Umbilical cord (tissue), 2 donors: ENCODE measurements around the gene HEATR5A. TPM values are rescaled to one million over a fixed set of nuclear protein-coding genes. Genes with fewer than 3 reads are reported as not detected.
A peak's percentile ranks its signal among the peaks of the same experiment; 100 is the strongest.
"Not testable (repeated sequence)": the region's sequence is repeated elsewhere in the genome, so short reads cannot be mapped to it uniquely, and the experiment has no call there.

Experiments used
- DNase-seq: peaks from one replicate; pipeline ENCODE4 v3.0.0-alpha.2; 2015; ENCODE audit warnings: low spot score
- total RNA-seq: library from RNA; depleted of rRNA; stranded (reverse); fragments of >200 nt; gene quantifications from one replicate; pipeline ENCODE4 v1.2.3, GENCODE V29; 2014; ENCODE audit warnings: low replicate concordance; ENCODE audit not compliant: insufficient read depth

The HEATR5A gene
- total RNA-seq, result 55.6 TPM

DNA sequence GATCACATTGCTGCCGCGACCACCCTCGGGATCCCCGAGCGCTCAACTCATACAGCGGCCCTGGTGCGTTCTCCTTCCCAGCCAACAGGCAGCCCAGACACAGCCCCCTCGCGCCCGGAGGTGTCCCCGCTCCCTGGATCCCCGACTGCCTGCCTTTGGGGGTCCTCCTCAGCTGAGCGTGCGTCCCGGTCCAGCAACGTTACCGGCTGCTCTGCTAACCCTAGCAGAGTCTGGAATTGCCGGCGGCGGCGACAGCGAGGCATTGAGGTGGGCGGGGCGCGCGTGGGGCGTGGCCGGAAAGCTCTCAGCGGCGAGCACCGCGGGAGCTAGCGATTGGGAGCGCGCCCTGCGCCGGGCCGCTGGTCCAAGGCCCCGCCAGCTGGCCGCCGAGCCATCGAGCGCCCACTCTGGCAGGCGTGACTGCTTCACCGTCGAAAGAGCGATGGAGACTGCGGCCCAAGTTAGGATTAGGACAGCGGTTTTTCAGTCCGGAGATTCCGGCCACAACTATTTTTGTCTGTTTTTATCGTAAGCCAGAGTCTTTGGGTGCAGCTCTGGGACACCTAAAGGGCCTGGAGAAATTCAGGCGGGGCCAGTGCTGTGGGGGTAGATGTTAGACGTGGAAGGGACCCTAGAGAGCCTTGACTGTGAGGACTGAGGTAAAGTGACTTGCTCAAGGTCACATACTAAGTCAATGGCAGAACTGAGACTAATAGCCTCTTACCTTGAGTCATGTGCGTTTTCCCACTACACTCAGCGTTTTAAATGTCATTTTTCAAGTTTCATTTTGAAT is at the start of gene HEATR5A:
Gene HEATR5A (minus strand): TSS at position 232 of the 793 bp plus-strand sequence. CDS start 17,575 bp downstream, outside the sequence.
- DNase-seq, result peak; percentile 96

GRCh38 chr14:31466554-31466953 is 46.2 kb upstream of the HEATR5A start:
- DNase-seq, result no peak

DNA sequence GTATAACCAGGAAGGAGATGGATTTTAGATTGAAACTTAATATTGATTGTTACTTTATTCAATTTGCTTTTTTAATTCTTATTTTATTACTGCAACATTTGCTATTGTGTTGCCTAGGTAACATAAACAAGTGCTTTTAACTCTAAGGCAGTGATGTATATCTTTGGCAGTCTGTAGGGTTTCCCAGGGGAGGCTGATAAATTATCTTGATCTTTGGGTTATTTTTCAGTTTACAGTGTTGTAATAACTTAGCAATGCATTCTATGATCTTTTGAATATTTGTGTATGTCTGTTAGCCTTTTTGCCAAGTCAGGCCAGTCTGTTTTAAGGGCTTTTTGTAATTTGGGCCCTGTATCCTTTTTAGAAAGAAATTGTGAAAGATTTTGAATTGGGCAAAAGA is 44.8 kb upstream of the HEATR5A start:
- DNase-seq, result peak; percentile 68

DNA sequence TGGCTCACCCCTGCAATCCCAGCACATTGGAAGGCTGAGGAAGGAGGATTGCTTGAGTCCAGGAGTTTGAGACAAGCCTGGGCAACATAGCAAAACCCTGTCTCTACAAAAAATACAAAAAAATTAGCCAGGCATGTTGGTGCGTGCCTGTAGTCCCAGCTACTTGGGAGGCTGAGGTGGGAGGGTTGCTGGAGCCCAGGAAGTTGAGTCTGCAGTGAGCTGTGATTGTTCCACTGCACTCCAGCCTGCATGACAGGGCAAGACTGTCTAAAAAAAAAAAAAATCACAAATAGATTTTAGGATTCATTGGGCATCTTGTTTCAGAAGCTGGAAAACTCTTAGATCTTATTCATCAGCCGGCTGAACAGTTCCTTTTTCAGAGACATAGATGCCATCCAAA is 42.1 kb upstream of the HEATR5A start:
- not testable (repeated sequence) for DNase-seq

DNA sequence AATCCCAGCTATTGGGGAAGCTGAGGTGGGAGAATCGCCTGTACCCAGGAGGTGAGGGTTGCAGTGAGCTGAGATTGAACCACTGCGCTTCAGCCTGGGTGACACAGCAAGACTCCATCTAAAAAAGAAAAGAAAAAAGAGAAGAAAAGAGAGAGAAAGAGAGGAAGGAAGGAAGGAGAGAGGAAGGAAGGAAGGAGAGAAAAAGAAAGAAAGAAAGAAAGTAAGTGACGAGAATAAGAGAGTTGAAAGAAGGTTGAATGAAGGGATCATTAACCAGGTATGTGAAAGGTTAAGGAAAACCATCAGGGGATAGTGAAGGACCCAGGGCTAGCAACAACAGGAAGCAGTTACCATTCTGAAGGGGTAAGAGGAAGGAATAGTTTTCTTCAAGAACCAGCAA is 41.2 kb upstream of the HEATR5A start:
- DNase-seq, result no peak

GRCh38 chr14:31457665-31458659 is 37.6 kb upstream of the HEATR5A start:
- DNase-seq, result no peak

GRCh38 chr14:31456841-31457664 is 36.7 kb upstream of the HEATR5A start, which contains the start of gene DTD2:
TSS of gene DTD2 (minus strand) at chr14:31457506. CDS start at chr14:31457393, 113 bp downstream.
- peak; percentile 98 for DNase-seq

- peak; percentile 42 for DNase-seq
Observed at GRCh38 chr14:31449971-31450610, 29.7 kb upstream of the HEATR5A start.

- no peak for DNase-seq
Observed at GRCh38 chr14:31449136-31449535, 28.8 kb upstream of the HEATR5A start.

DNA sequence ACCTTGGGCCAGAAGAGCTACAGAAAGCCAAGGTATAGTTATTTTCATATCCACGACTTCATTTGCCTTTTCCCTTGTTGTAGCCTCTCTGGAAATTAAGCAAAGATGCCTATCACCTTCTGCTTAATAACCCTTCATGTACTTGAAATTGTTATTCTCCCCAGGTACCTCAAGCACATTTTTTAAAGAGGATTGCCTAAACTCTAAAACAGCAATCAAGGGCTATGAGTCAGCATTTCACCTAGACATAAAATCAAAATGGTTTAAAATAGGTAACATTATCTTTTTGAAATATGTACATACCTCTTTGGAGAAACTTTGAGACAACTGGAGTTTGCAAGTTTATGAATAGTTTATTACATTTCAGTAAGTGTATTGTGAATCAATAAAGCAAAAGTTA is 25.4 kb upstream of the HEATR5A start:
- no peak for DNase-seq

DNA sequence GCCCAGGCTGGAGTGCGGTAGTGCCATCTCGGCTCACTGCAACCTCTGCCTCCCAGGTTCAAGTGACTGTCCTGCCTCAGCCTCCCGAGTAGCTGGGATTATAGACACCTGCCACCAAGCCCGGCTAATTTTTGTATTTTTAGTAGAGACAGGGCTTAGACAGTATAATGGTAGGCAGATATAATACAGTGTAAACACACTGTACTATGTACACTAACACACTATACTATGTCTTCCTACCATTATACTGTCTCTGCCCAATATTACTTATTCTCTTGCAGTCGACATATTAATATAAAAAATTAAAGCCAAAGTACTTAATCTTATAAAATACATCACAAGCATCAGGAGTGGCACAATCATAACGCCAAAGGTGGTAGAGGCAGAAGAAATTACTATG is 21.9 kb upstream of the HEATR5A start:
- DNase-seq, result no peak

- peak; percentile 77 for DNase-seq
Observed at GRCh38 chr14:31441273-31442111, 21.1 kb upstream of the HEATR5A start.

- DNase-seq, result no peak
Observed at GRCh38 chr14:31440280-31440679, 19.9 kb upstream of the HEATR5A start.

- DNase-seq, result no peak
Observed at GRCh38 chr14:31439561-31439960, 19.2 kb upstream of the HEATR5A start.

DNA sequence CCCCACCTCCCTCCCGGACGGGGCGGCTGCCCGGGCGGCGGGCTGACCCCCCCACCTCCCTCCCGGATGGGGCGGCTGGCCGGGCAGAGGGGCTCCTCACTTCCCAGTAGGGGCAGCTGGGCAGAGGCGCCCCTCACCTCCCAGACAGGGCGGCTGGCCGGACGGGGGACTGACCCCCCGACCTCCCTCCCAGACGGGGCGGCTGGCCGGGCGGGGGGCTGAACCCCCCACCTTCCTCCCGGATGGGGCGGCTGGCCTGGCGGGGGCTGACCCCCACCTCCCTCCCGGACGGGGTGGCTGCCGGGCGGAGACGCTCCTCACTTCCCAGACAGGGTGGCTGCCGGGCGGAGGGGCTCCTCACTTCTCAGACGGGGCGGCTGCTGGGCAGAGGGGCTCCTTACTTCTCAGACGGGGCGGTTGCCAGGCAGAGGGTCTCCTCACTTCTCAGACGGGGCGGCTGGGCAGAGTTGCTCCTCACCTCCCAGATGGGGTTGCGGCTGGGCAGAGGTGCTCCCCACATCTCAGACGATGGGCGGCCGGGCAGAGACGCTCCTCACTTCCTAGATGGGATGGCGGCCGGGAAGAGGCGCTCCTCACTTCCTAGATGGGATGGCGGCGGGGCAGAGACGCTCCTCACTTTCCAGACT is 16.8 kb upstream of the HEATR5A start:
- not testable (repeated sequence) for DNase-seq

DNA sequence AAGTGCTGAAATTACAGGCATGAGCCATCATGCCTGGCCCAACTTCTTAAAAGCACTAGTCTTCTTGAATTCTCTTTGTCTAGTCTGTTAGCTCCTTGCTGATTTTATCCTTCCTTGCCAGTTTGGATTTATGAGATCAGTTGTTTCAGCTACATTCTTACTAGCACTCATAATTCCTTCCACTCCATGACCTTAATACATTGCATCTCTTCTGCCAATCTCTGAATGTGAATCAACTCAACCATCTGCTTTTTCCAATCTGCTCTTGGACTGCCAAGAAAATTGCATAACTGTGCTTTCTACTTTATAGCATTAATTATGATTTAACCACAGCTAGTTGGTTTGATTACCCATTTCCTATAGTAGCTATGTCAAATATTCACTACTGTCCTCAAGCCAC is 14.9 kb upstream of the HEATR5A start:
- peak; percentile 72 for DNase-seq

GRCh38 chr14:31430634-31431264 is 10.4 kb upstream of the HEATR5A start:
- no peak for DNase-seq

DNA sequence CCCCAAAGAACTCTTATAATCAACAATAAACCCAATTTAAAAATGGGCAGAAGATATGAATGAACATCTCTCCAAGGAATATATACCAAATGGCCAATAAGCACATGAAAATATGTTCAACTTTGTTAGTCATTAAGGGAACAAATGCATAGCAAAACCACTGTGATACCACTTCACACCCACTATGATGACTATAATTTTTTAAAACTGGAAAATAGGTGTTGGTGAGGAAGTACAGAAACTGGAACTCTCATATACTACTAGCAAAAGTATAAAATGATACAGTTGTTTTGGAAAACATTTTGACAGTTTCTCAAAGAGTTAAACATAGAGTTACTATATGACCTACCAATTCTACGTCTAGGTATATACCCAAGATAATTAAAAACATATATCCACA is 9.4 kb upstream of the HEATR5A start:
- no peak for DNase-seq

GRCh38 chr14:31428011-31428410 is 7.7 kb upstream of the HEATR5A start:
- no peak for DNase-seq
